ENCODE results near the gene WDR89. TPM values are rescaled to one million over a fixed set of nuclear protein-coding genes. Genes with fewer than 3 reads are reported as not detected.
"Not testable (repeated sequence)": the region's sequence is repeated elsewhere in the genome, so short reads cannot be mapped to it uniquely, and the experiment has no call there.

WDR89 gene
- total RNA-seq, 2 donors from 2014 or later = 2.0 to 9.0 TPM

- Histone ChIP-seq H3K9me3 (no peaks in the 10 kb centered on the region), H3K4me3 (no peak overlapping the region), H3K27ac (no peak overlapping the region), H3K36me3 (no peaks in the 10 kb centered on the region), H3K4me1 (ENCODE audit: control insufficient read depth in 1 of 2, low read depth in 2 of 2) (peaks cover 4 to 12% of the 10 kb centered on the region in 2 donors), H3K27me3 (replicated peaks; ENCODE audit: insufficient read depth) (no peaks in the 10 kb centered on the region)
- no peak for DNase-seq (ENCODE audit: low spot score)
- ATAC-seq (ENCODE audit: insufficient number of reproducible peaks, low FRiP score, low read depth) = no peak
- TF ChIP-seq CTCF (IDR thresholded peaks at IDR 0.05) = no peak
Observed at GRCh38 chr14:63644741-63645140, 3.1 kb upstream of the WDR89 start.

DNA sequence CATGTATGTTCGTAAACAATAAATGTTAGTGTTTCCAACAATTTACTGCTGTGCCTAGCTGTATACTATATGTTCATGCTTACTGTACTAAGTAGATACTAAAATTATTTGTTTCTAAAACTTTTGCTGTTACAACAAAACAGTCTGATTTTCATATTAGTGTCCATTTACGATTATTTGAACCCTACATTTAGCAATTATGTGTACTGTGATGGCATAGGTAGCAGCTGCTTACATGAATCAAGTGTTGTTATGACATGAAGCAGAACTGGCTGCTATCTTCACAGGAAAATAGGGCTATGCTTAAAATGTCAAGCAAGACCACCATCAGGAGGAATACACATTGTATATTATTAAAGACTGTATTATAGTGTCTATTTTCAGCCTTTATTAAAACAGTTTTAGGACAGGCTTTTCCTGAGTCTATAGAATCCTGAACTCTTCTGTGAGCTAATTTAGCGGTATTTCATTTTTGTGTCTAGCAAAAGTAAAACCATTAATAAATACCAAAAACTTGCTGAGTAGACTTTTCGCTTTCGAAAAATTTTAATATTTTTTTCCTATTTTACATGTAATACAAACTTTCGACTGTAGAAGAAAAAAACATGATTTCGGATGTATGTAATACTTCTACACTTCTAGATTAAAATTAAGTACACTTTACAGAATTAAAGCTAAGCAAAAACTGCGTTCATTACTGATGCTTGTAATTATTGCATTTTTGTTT, 1.1 kb upstream of the WDR89 start:
- DNase-seq (ENCODE audit: low spot score) = no peak
- H3K36me3 ChIP-seq = no peaks in the 10 kb centered on the region
- H3K9me3 ChIP-seq = no peaks in the 10 kb centered on the region
- H3K4me3 ChIP-seq = peak overlapping the region; percentile 87
- H3K27me3 ChIP-seq (replicated peaks; ENCODE audit: insufficient read depth) = no peaks in the 10 kb centered on the region
- H3K4me1 ChIP-seq (ENCODE audit: control insufficient read depth in 1 of 2, low read depth in 2 of 2) = peaks cover 4 to 12% of the 10 kb centered on the region in 2 donors
- TF ChIP-seq CTCF (IDR thresholded peaks at IDR 0.05) = no peak
- H3K27ac ChIP-seq = peak overlapping the region; percentile 89 to 93
- ATAC-seq (ENCODE audit: insufficient number of reproducible peaks, low FRiP score, low read depth) = no peak

DNA sequence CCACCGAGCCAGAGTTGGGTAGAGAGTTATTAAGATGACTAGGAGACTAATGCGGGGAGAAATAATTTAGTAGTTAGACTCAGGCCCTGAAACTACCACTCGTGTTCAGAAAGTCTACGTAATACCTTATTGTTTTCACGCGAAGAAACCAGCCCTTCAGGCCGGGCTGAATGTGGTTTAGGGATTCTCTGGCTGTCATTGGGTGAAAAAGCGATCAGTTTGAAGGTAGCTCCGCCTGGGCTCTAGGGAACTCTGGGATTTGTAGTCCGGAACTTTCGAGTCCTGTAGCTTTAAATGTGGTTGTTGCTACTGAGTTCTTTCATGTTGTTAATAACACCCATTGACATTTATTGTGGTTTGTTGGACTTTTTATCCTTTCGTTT, 549 bp upstream of the WDR89 start:
- H3K4me1 ChIP-seq (ENCODE audit: control insufficient read depth in 1 of 2, low read depth in 2 of 2) = peaks cover 4 to 12% of the 10 kb centered on the region in 2 donors
- no peaks in the 10 kb centered on the region for H3K27me3 ChIP-seq (replicated peaks; ENCODE audit: insufficient read depth)
- no peaks in the 10 kb centered on the region for H3K9me3 ChIP-seq
- H3K27ac ChIP-seq = peak overlapping the region; percentile 89 to 93
- no peaks in the 10 kb centered on the region for H3K36me3 ChIP-seq
- H3K4me3 ChIP-seq = peak overlapping the region; percentile 87
- ATAC-seq (ENCODE audit: insufficient number of reproducible peaks, low FRiP score, low read depth) (peak; percentile 85), DNase-seq (ENCODE audit: low spot score) (peak; percentile 67)
- no peak for TF ChIP-seq CTCF (IDR thresholded peaks at IDR 0.05)

DNA sequence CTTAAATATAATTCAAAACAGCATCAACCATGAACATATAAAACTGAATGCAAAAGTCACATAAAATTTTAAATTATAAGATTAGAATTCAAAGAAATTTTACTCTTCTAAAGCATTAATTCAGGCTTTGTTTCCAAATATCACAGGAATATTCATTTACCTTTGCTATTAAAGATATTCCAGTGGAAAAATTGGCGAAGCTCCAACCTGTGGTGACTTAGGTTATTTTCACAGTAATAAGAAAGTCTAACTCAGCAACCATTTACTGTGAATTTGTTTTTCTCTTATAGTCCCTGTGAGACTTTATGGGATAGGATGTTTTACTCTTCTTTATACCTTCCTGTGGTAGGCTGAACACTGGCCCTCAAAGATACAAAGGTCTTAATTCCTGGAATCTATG, 3.2 kb downstream of the WDR89 start:
- Histone ChIP-seq H3K9me3 (peaks cover 6% of the 10 kb centered on the region), H3K27me3 (replicated peaks; ENCODE audit: insufficient read depth) (no peaks in the 10 kb centered on the region), H3K4me1 (ENCODE audit: control insufficient read depth in 1 of 2, low read depth in 2 of 2) (peaks cover 4 to 12% of the 10 kb centered on the region in 2 donors), H3K27ac (no peak overlapping the region), H3K36me3 (no peaks in the 10 kb centered on the region), H3K4me3 (no peak overlapping the region)
- ATAC-seq (ENCODE audit: insufficient number of reproducible peaks, low FRiP score, low read depth) (no peak), DNase-seq (ENCODE audit: low spot score) (no peak)
- TF ChIP-seq CTCF (IDR thresholded peaks at IDR 0.05) = no peak

- H3K27me3 ChIP-seq (replicated peaks; ENCODE audit: insufficient read depth); ATAC-seq (ENCODE audit: insufficient number of reproducible peaks, low FRiP score, low read depth); H3K36me3 ChIP-seq; DNase-seq (ENCODE audit: low spot score); H3K27ac ChIP-seq; H3K9me3 ChIP-seq; H3K4me1 ChIP-seq (ENCODE audit: control insufficient read depth in 1 of 2, low read depth in 2 of 2); H3K4me3 ChIP-seq: not testable (repeated sequence)
Observed at GRCh38 chr14:63636094-63636635, 5.5 kb downstream of the WDR89 start.

Measured in thoracic aorta (tissue), 2 donors.